WERI-Rb-1 (cell line): ENCODE data around the gene C2orf66.

Source experiments
- DNase-seq: peaks from one replicate; pipeline ENCODE4 v3.0.0-alpha.2; 2020
- H3K27ac ChIP-seq: fragments of 250-450 bp; sonication (Bioruptor Pico); 2 replicates; pipeline ENCODE4 v1.5.1; 2020; ENCODE audit warnings: mild to moderate bottlenecking, moderate library complexity
- H3K27me3 ChIP-seq: fragments of 250-450 bp; sonication (Bioruptor Pico); 2 replicates; pipeline ENCODE4 v1.5.1; 2021; ENCODE audit warnings: mild to moderate bottlenecking, low read depth, moderate library complexity; ENCODE audit not compliant: insufficient read depth, severe bottlenecking
- H3K36me3 ChIP-seq: fragments of 250-450 bp; sonication (Bioruptor Pico); 2 replicates; pipeline ENCODE4 v1.5.1; 2020; ENCODE audit warnings: mild to moderate bottlenecking, moderate library complexity
- H3K4me3 ChIP-seq: 2 replicates; pipeline ENCODE4 v1.5.1; 2011; ENCODE audit warnings: low read depth, mild to moderate bottlenecking, control low read depth, low read length
- H3K9me3 ChIP-seq: fragments of 250-450 bp; sonication (Bioruptor Pico); 2 replicates; pipeline ENCODE4 v1.5.1; 2021; ENCODE audit warnings: mild to moderate bottlenecking, moderate library complexity; ENCODE audit not compliant: severe bottlenecking
- CTCF ChIP-seq: IDR thresholded peaks from 2 replicates; pipeline ENCODE4 v1.5.1; 2011; ENCODE audit warnings: low read depth, mild to moderate bottlenecking, control low read depth, inconsistent platforms, low read length

The C2orf66 gene

GRCh38 chr2:196809260-196809659, at the start of gene C2orf66:
TSS of gene C2orf66 (minus strand) at chr2:196809355. CDS start at chr2:196809336, 19 bp downstream.
- Histone ChIP-seq H3K27me3 (no peaks in the 10 kb centered on the region), H3K27ac (no peak within 1 kb of the TSS), H3K4me3 (no peak within 1 kb of the TSS), H3K36me3 (no peaks in the 10 kb centered on the region), H3K9me3 (no peaks in the 10 kb centered on the region)
- DNase-seq, result no peak
- no peak for TF ChIP-seq CTCF

- no peak for DNase-seq
- peaks cover 4% of the 10 kb centered on the region for H3K36me3 ChIP-seq
- H3K9me3 ChIP-seq, result no peaks in the 10 kb centered on the region
- TF ChIP-seq CTCF, result no peak
- H3K4me3 ChIP-seq, result no peak overlapping the region
- no peaks in the 10 kb centered on the region for H3K27me3 ChIP-seq
- no peak overlapping the region for H3K27ac ChIP-seq
Measured at GRCh38 chr2:196854629-196855028, 45.5 kb upstream of the C2orf66 start.

GRCh38 chr2:196853301-196854087, 44.3 kb upstream of the C2orf66 start:
- H3K9me3 ChIP-seq, result no peaks in the 10 kb centered on the region
- TF ChIP-seq CTCF, result no peak

GRCh38 chr2:196851088-196851487, 41.9 kb upstream of the C2orf66 start:
- no peak for TF ChIP-seq CTCF
- no peak for DNase-seq

More at GRCh38 chr2:196853301-196854087, 44.3 kb upstream of the C2orf66 start:
- Histone ChIP-seq H3K27me3 (no peaks in the 10 kb centered on the region), H3K4me3 (no peak overlapping the region), H3K27ac (no peak overlapping the region), H3K36me3 (peaks cover 6% of the 10 kb centered on the region)
- no peak for DNase-seq

GRCh38 chr2:196849895-196850294, 40.7 kb upstream of the C2orf66 start:
- peak; percentile 22 for DNase-seq
- H3K9me3 ChIP-seq, result no peaks in the 10 kb centered on the region
- H3K27me3 ChIP-seq, result no peaks in the 10 kb centered on the region
- peaks cover 17% of the 10 kb centered on the region for H3K36me3 ChIP-seq
- no peak overlapping the region for H3K4me3 ChIP-seq
- TF ChIP-seq CTCF, result peak; percentile 60
- H3K27ac ChIP-seq, result no peak overlapping the region

More at GRCh38 chr2:196851088-196851487, 41.9 kb upstream of the C2orf66 start:
- H3K27me3 ChIP-seq, result no peaks in the 10 kb centered on the region
- H3K9me3 ChIP-seq, result no peaks in the 10 kb centered on the region
- no peak overlapping the region for H3K4me3 ChIP-seq
- H3K36me3 ChIP-seq, result peaks cover 12% of the 10 kb centered on the region
- no peak overlapping the region for H3K27ac ChIP-seq
